ELR (cell line): ENCODE results near the gene PRMT7.

Experiments used
- DNase-seq: peaks from one replicate; pipeline ENCODE4 v3.0.0-alpha.2; 2015; ENCODE audit warnings: low read depth

Gene PRMT7

DNA sequence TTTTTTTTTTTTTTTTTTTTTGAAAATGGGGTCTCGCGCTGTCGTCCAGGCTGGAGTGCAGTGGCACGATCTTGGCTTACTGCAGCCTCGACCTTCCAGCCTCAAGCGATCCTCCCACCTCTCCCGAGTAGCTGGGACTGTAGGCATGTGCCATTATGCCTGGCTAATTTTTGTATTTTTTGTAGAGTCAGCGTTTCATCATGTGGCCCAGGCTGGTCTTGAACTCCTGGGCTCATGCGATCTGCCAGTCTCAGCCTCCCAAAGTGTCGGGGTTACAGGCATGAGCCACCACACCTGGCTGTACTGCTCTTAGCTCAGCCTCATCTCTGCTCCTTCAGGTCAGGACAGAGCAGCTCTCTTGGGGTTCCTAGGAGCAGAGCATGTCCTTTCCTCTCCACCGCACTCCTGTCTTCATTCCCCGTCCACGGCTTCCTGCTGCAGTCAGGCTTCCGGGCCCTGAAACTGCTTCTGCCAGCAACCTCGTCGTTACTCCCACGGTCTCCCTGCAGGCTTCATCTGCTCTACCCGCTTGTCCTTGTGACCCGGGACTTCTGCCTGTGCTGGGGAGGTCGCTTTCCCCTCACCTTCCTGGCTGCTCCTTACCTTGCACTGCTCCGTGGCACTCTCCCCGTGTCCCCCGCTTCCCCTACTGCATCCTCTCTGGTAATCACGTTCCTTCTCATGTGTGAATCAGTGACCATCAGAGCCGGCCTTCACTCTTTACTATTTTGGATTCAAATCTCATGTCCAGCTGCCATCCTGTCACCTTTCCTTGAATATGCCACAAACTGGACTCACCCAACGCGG, 38.0 kb downstream of the PRMT7 start:
- DNase-seq = no peak

DNA sequence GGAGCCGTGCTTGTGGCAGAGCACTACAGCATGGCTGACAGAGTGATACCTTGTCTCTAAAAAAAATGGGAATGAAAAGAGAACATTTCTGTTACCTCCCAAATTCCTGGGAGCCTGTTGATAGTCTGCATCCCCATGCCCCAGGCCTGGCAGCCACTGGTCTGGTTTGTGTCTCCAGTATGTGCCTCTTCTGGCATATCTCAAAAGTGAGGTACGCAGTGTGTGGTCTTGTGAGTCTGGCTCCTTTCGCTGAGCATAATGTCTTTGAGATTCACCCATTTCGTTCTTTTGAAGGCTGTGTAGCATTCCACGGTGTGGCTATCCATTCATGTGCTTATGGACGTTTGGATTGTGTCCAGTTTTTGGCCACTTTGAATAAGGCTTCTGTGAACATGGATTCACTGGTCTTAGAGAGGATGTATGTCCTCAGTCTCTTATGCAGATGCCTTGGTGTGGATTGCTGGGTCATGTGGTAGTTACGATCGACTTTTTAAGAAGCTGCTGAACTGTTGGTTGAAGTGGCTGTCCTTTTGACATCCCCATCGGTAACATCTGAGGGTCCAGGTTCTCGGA, 39.1 kb downstream of the PRMT7 start:
- DNase-seq = no peak

DNA sequence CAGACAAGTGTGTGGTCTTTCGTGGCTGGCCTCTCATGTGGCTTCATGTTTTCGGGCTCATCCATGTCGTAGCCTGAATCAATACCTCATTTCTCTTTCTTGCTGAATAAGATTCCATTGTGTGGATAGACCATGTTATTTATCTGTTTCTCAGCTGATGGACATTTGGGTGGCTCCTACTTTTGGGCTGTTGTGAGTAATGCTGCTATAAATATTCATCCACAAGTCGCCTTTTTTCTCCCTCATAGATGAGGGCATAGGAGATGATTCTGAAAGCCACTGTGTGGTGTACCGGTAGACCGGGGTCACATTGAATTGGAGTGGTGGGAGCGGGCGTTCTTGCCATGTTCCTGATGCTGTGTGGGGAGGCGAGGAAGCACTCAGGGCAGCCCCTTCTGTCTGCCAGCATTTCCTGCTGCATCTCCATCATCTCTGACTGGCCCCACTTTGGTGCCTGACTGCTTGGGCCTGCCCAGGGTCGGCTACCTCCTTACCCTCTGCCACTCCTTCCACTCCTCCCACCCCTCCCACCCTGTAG, 40.1 kb downstream of the PRMT7 start:
- DNase-seq = no peak

GRCh38 chr16:68351463-68351862, 40.6 kb downstream of the PRMT7 start:
- DNase-seq = no peak

- DNase-seq = no peak
Observed at GRCh38 chr16:68351991-68352431, 41.2 kb downstream of the PRMT7 start.

- DNase-seq = no peak
Observed at GRCh38 chr16:68353366-68353765, 42.5 kb downstream of the PRMT7 start.

GRCh38 chr16:68354816-68355215, 44.0 kb downstream of the PRMT7 start:
- DNase-seq = no peak

GRCh38 chr16:68355447-68356248, 44.8 kb downstream of the PRMT7 start:
- no peak for DNase-seq

GRCh38 chr16:68356249-68356918, 45.6 kb downstream of the PRMT7 start:
- DNase-seq = no peak

GRCh38 chr16:68356919-68357286, 46.1 kb downstream of the PRMT7 start:
- no peak for DNase-seq

- no peak for DNase-seq
Observed at GRCh38 chr16:68357521-68357922, 46.7 kb downstream of the PRMT7 start.

- DNase-seq = no peak
Observed at GRCh38 chr16:68357923-68358322, 47.1 kb downstream of the PRMT7 start.

- no peak for DNase-seq
Observed at GRCh38 chr16:68358951-68359350, 48.1 kb downstream of the PRMT7 start.

DNA sequence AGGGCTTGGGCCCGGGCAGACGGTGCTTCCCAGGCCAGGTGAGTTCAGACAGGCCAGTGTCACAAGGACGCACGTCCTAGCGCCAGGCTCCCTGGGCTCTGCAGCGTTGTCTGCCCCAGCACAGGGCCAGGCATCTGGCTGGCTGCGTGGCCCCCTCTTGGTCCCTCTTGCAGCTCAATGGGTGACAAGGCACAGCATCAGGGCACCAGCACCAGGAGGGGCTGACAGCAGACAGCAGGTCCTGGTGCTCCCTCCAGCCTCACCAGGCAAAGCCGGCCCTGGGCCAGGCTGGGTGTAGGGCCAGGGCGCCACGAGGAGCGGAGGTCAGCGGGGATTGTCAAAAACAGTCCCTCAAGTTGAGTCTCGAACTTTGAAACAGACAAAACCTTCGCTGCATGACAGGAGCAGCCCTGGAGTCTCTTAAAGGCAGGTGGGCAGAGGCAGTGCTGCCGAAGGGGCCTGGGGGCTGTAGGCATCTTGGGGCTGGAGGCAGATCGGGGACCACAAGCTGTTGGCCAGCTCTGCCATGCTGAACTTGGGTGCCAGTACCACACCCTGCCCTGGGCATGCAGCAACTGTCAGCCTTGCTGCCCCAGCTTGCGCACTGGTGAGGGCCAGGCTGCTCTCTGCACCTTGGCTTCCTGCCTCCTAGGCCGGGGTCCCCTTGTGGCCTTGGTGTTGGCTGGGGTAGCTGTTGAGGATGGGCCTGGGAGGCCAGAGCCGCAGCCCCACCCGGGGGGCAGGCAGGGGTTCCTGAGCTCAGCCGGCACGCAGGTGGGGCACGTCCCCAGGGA, 48.8 kb downstream of the PRMT7 start:
- no peak for DNase-seq

DNA sequence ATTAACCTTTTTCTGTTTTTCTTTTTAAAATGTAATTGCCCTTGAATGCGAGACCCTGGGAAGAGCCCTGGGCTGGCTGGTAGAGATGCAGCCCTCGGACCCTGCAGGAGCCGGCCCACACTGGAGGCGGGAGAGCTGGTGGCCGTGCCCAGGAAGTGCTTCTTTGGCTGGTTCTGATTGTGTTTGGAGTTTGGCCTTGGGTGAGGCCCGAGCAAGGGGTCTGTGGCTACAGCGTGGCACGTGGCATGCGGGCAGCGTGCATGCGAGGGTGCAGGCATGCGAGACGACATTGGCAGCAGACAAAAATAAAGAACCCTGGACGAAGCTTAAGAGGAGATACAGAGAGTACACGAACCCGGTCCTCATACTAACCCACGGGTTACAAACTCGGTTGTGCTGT, 49.7 kb downstream of the PRMT7 start:
- DNase-seq = no peak

GRCh38 chr16:68360956-68361355, 50.1 kb downstream of the PRMT7 start:
- DNase-seq = no peak

DNA sequence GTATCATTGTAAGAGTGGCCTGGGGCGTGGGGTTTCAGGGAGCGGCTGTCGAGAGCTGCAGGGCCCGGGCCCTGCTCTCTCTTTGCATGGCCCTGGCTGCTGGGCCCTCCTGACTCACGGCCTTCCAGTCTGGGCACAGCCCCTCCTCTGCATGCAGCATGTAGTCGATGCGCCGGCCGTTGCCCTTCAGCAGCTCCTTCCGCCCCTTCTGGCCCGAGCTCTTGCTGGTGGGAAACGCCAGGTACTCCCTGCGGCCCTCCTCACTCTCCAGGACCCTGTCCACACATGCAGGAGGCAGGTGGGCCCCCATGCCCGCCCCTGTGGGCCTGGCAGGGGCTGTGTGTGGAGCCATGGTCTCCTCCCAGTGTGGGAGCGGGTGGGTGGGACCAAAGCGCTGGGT, 50.7 kb downstream of the PRMT7 start:
- DNase-seq = no peak

DNA sequence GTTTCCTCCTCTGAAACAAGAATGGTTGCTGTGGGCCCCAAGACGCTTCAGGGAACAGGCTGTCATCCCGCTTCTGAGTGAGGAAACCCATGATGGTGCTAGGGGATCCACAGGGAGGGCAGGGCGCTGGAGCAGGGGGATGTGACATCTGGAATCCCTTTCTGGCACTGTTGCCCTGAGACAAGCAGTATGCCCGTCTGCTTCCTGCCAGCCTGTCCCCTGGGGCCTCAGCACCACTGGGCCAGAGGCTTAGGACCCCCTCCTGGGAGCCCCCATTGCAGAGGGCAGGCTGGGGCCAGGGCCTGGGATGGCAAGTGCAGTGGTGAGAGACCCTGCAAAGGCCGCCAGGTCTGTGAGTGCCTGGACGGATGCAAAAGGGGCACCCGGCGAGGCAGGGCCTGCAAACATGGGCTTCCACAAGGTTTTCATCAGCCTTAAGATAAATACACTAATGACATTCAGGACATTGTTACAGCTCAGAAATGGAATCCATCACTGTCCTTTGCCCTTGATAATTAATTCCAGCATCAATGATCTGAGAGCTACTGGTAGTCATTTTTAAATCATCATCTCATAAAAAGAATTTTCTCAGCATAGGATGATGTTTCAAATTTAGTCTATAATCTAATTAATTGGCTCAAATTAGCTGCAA, 51.6 kb downstream of the PRMT7 start:
- no peak for DNase-seq

GRCh38 chr16:68362947-68363657, 52.3 kb downstream of the PRMT7 start:
- no peak for DNase-seq
